Lung (tissue), 12 donors: Measurements from ENCODE around the gene MSH3. TPM values are rescaled to one million over a fixed set of nuclear protein-coding genes. Genes with fewer than 3 reads are reported as not detected.

ENCODE experiments used
- ATAC-seq: fragments of 200-7000 bp; cut with Tn5 transposase; one replicate; pipeline ENCODE4 v1.9.1; 2020; ENCODE audit warnings: moderate number of reproducible peaks; ENCODE audit not compliant: insufficient read depth, low FRiP score
- DNase-seq, 3 donors: peaks; one replicate each; pipeline ENCODE4 v3.0.0-alpha.2; 2013 to 2017
- H3K27ac ChIP-seq, 2 donors: one replicate each; pipeline ENCODE4 v1.5.1; 2013; ENCODE audit warnings: mild to moderate bottlenecking in 2 of 2, moderate library complexity in 2 of 2, control low read depth in 1 of 2, inconsistent platforms in 1 of 2, low read depth in 1 of 2, low read length in 1 of 2
- H3K27me3 ChIP-seq, 3 donors: one replicate each; pipeline ENCODE4 v1.5.1; 2013; ENCODE audit warnings: low read length in 2 of 3; ENCODE audit not compliant: control insufficient read depth in 3 of 3, insufficient read depth in 3 of 3
- H3K36me3 ChIP-seq, 4 donors: one replicate each; pipeline ENCODE4 v1.5.1; 2013; ENCODE audit warnings: low read length in 4 of 4, mild to moderate bottlenecking in 1 of 4, moderate library complexity in 1 of 4; ENCODE audit not compliant: control insufficient read depth in 4 of 4, insufficient read depth in 4 of 4
- H3K4me1 ChIP-seq, 5 donors: one replicate each; pipeline ENCODE4 v1.5.1; 2013; ENCODE audit warnings: low read length in 5 of 5, mild to moderate bottlenecking in 2 of 5, moderate library complexity in 1 of 5; ENCODE audit not compliant: control insufficient read depth in 5 of 5, insufficient read depth in 5 of 5
- H3K4me3 ChIP-seq: one replicate; pipeline ENCODE4 v1.5.1; 2013; ENCODE audit warnings: mild to moderate bottlenecking, control low read depth, moderate library complexity
- H3K9ac ChIP-seq, 2 donors: one replicate each; pipeline ENCODE4 v1.5.1; 2013; ENCODE audit warnings: low read length in 2 of 2, control low read depth in 1 of 2; ENCODE audit not compliant: insufficient read depth in 1 of 2
- H3K9me3 ChIP-seq, 4 donors: one replicate each; pipeline ENCODE4 v1.5.1; 2013; ENCODE audit warnings: low read length in 3 of 4, mild to moderate bottlenecking in 1 of 4, moderate library complexity in 1 of 4; ENCODE audit not compliant: control insufficient read depth in 4 of 4, insufficient read depth in 3 of 4
- WGBS, 2 donors: extraction: QIAGEN DNeasy Blood & Tissue Kit; methylation state at CpG; one replicate each; pipeline ENCODE4 v1.1.7; 2013; 5-methylcytosine and 5-hydroxymethylcytosine counted together
- polyA plus RNA-seq, 2 donors: library from polyadenylated mRNA; stranded (reverse); fragments of 200-250 nt; gene quantifications; one replicate each; pipeline ENCODE4 v1.2.1, GENCODE V29; 2013
- total RNA-seq, 2 donors: library from RNA; depleted of rRNA in 1 of 2; stranded (reverse); fragments of >200 nt in 1 of 2; gene quantifications; one replicate each; pipeline ENCODE4 v1.2.1, GENCODE V29; 2014 to 2021
- TF ChIP-seq, protein P1 (sequence below): IDR thresholded peaks from 2 replicates; pipeline ENCODE4 v1.5.1; 2012; ENCODE audit warnings: mild to moderate bottlenecking; ENCODE audit errors: control extremely low read depth, extremely low read depth
- donor health status: control.
- donor health status: control.
- donor health status: Bipolar disorder and iron deficiency.
- donor health status: healthy.
- donor health status: DM: yes; HTN: yes; CAD: no.

The MSH3 gene
- total and polyA plus RNA-seq, 4 donors, result 2.8 to 29.0 (median 9.6) TPM

DNA sequence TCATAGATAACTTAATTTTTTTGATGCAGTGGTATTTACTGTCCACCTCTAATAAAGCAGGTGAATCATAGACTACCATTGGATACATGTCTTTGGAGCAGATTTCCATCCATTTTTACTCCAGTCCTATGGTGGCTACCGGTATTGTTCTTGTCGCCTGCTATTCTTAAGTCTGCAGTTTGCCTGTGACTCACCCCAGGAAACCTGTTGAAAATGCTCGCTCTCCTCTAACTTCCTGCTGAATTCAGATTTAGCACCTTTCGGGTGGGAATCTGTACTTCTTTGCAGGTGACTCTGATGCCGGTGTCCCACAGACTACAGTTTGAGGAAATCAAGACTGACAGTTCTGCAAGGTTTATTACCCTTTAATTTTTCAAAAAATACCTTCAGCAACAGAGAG, 59.2 kb downstream of the MSH3 start:
- 61 to 75% methylated on average over 5 of the region's 5 CpGs for WGBS, 2 donors
- Histone ChIP-seq H3K36me3 (peaks cover 0 to 5% (median 0%) of the 10 kb centered on the region in 4 donors), H3K4me1 (no peaks in the 10 kb centered on the region), H3K9ac (no peak overlapping the region), H3K4me3 (no peak overlapping the region), H3K27ac (no peak overlapping the region), H3K9me3 (no peaks in the 10 kb centered on the region), H3K27me3 (no peaks in the 10 kb centered on the region)
- DNase-seq, result no peak
- ATAC-seq, result no peak
- TF ChIP-seq, protein P1, sequence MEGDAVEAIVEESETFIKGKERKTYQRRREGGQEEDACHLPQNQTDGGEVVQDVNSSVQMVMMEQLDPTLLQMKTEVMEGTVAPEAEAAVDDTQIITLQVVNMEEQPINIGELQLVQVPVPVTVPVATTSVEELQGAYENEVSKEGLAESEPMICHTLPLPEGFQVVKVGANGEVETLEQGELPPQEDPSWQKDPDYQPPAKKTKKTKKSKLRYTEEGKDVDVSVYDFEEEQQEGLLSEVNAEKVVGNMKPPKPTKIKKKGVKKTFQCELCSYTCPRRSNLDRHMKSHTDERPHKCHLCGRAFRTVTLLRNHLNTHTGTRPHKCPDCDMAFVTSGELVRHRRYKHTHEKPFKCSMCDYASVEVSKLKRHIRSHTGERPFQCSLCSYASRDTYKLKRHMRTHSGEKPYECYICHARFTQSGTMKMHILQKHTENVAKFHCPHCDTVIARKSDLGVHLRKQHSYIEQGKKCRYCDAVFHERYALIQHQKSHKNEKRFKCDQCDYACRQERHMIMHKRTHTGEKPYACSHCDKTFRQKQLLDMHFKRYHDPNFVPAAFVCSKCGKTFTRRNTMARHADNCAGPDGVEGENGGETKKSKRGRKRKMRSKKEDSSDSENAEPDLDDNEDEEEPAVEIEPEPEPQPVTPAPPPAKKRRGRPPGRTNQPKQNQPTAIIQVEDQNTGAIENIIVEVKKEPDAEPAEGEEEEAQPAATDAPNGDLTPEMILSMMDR, result no peak

DNA sequence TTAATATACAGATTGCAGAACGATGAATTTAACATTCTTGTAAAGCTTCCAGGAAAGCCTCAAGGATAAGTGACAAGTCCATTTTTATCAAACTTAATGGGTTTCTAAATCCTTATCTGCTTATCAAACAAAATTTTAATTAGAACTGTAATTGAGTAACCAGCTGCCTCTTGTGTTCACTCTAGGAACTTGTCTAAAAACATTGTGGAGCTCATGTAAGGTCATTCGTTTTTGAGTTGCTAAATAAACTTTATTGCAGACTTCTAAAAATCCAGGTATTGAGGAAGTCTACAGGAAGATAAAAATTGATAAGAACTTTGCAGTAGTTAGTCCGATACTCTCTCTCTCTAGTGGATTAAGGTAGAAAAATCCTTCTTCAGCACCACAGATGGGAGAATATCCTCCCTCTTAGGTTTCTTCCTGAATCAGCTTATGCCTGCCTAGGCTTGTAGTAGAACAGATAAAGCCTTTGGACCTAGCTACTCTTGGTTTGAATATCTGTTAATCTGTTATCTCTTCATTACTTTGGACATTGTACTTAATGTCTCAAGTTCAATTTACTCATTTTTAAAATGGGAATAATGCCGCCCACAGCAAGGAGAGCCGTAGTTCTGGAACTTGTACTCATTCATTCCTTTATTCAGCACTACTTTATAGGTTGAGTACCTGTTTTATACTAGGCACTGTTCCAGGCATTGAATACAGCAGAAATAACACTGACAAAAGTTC, 60.3 kb downstream of the MSH3 start:
- peaks cover 0 to 3% (median 0%) of the 10 kb centered on the region in 4 donors for H3K9me3 ChIP-seq
- TF ChIP-seq, protein P1, result no peak
- H3K36me3 ChIP-seq, result peaks cover 0 to 4% (median 3%) of the 10 kb centered on the region in 4 donors
- H3K9ac ChIP-seq, result no peak overlapping the region
- H3K27me3 ChIP-seq, result no peaks in the 10 kb centered on the region
- no peak overlapping the region for H3K4me3 ChIP-seq
- no peak overlapping the region for H3K27ac ChIP-seq
- no peaks in the 10 kb centered on the region for H3K4me1 ChIP-seq
- WGBS, 2 donors, result 73 to 78% methylated on average over 5 of the region's 5 CpGs
- ATAC-seq, result no peak
- no peak for DNase-seq

DNA sequence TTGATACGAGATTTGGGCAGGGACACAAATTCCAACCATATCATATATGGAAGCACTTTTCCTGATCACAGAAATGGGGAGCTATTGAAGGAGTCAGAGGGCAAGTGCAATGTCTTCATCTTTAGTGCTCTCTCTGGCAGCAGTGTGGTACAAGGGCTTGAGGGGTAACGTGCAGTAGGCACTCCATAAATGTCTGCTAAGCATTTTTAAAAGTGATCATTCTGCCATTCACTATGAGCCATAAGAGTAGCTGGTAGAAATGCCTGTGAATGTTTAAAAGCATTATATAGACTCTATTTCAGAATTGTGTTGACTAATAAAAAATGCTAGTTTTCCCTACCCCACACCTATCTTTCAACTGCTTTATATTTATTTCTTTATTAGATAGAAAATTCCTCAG, 61.4 kb downstream of the MSH3 start:
- ATAC-seq (no peak), DNase-seq (no peak)
- no peaks in the 10 kb centered on the region for H3K4me1 ChIP-seq
- no peak overlapping the region for H3K4me3 ChIP-seq
- H3K27me3 ChIP-seq, result no peaks in the 10 kb centered on the region
- TF ChIP-seq, protein P1, result no peak
- H3K36me3 ChIP-seq, result peaks cover 0 to 9% (median 4%) of the 10 kb centered on the region in 4 donors
- H3K27ac ChIP-seq, result no peak overlapping the region
- WGBS, 2 donors, result 93 to 100% methylated on average over 2 of the region's 2 CpGs
- peaks cover 0 to 3% (median 0%) of the 10 kb centered on the region in 4 donors for H3K9me3 ChIP-seq
- H3K9ac ChIP-seq, result no peak overlapping the region
